ENCODE results near the gene RRAS. TPM values are rescaled to one million over a fixed set of nuclear protein-coding genes. Genes with fewer than 3 reads are reported as not detected.

RRAS gene
- total RNA-seq, 6 experiments from 2014 or later: 8.5 to 16.4 (median 11.5) TPM

GRCh38 chr19:49595819-49596404 lies 44.0 kb downstream of the RRAS start:
- ATAC-seq: no peak
- Histone ChIP-seq H3K9me3 (no peaks in the 10 kb centered on the region), H3K27ac (no peak overlapping the region), H3K4me3 (no peak overlapping the region), H3K27me3 (no peaks in the 10 kb centered on the region), H3K36me3 (peaks cover 0 to 36% (median 9%) of the 10 kb centered on the region in 4 donors), H3K4me1 (peaks cover 0 to 4% (median 0%) of the 10 kb centered on the region in 4 donors)
- intact Hi-C loops (cut with DNase I): loop anchor here in 1 of 2 donors (10.0 kb wide), 1 partner anchor 69 kb away; the partner anchor contains the start of genes BCL2L12 and IRF3
- no peak for TF ChIP-seq POLR2A (IDR thresholded peaks at IDR 0.05)
- TF ChIP-seq CTCF (IDR thresholded peaks at IDR 0.05): no peak
- 90% methylated on average over 9 of the region's 32 CpGs for WGBS (ENCODE audit: insufficient coverage, low coverage, low lambda C conversion rate, missing lambda C conversion rate)
- no peak for DNase-seq

- no peak for TF ChIP-seq POLR2A (IDR thresholded peaks at IDR 0.05)
- TF ChIP-seq CTCF (IDR thresholded peaks at IDR 0.05): no peak
- H3K27ac ChIP-seq: no peak overlapping the region
- no peaks in the 10 kb centered on the region for H3K9me3 ChIP-seq
- H3K36me3 ChIP-seq: peaks cover 0 to 32% (median 9%) of the 10 kb centered on the region in 4 donors
- ATAC-seq (no peak), DNase-seq (no peak)
- H3K27me3 ChIP-seq: no peaks in the 10 kb centered on the region
- no peak overlapping the region for H3K4me3 ChIP-seq
- 87% methylated on average over 11 of the region's 35 CpGs for WGBS (ENCODE audit: insufficient coverage, low coverage, low lambda C conversion rate, missing lambda C conversion rate)
- peaks cover 0 to 4% (median 0%) of the 10 kb centered on the region in 4 donors for H3K4me1 ChIP-seq
- intact Hi-C loops (cut with DNase I): loop anchor here in 1 of 2 donors (10.0 kb wide), 1 partner anchor 70 kb away; the partner anchor contains the start of genes BCL2L12 and IRF3
Observed at GRCh38 chr19:49594993-49595818, 44.7 kb downstream of the RRAS start.

GRCh38 chr19:49594157-49594992 lies 45.6 kb downstream of the RRAS start:
- ATAC-seq: no peak
- Histone ChIP-seq H3K9me3 (no peaks in the 10 kb centered on the region), H3K4me3 (no peak overlapping the region), H3K36me3 (peaks cover 0 to 26% (median 4%) of the 10 kb centered on the region in 4 donors), H3K4me1 (peaks cover 0 to 4% (median 0%) of the 10 kb centered on the region in 4 donors), H3K27ac (no peak overlapping the region), H3K27me3 (no peaks in the 10 kb centered on the region)
- DNase-seq: no peak
- 90% methylated on average over 27 of the region's 35 CpGs for WGBS (ENCODE audit: insufficient coverage, low coverage, low lambda C conversion rate, missing lambda C conversion rate)
- TF ChIP-seq POLR2A (IDR thresholded peaks at IDR 0.05): no peak
- TF ChIP-seq CTCF (IDR thresholded peaks at IDR 0.05): no peak
- intact Hi-C loops (cut with DNase I): loop anchor here in 1 of 2 donors (10.0 kb wide), 1 partner anchor 70 kb away; the partner anchor contains the start of genes BCL2L12 and IRF3

Data from right lobe of liver (tissue), 6 donors.